MG63 (cell line): ENCODE measurements around the gene TSPAN12. TPM values are rescaled to one million over a fixed set of nuclear protein-coding genes. Genes with fewer than 3 reads are reported as not detected.
A peak's percentile ranks its signal among the peaks of the same experiment; 100 is the strongest.
"Not testable (repeated sequence)": the region's sequence is repeated elsewhere in the genome, so short reads cannot be mapped to it uniquely, and the experiment has no call there.

ENCODE experiments used
- DNase-seq: peaks from one replicate; pipeline ENCODE4 v3.0.0-alpha.2; 2020
- H3K27me3 ChIP-seq: fragments of 250-450 bp; sonication (Bioruptor Pico); 2 replicates; pipeline ENCODE4 v1.5.1; 2020; ENCODE audit warnings: mild to moderate bottlenecking, moderate library complexity
- H3K36me3 ChIP-seq: fragments of 250-450 bp; sonication (Bioruptor Pico); 2 replicates; pipeline ENCODE4 v1.5.1; 2020; ENCODE audit warnings: mild to moderate bottlenecking, moderate library complexity
- H3K4me3 ChIP-seq: fragments of 250-450 bp; sonication (Bioruptor Pico); 2 replicates; pipeline ENCODE4 v1.5.1; 2020; ENCODE audit warnings: mild to moderate bottlenecking, moderate library complexity
- H3K9me3 ChIP-seq: fragments of 250-450 bp; sonication (Bioruptor Pico); 2 replicates; pipeline ENCODE4 v1.5.1; 2020; ENCODE audit warnings: mild to moderate bottlenecking, moderate library complexity
- total RNA-seq: library from RNA; depleted of rRNA; stranded (reverse); fragments of >200 nt; shearing (Covaris generic); gene quantifications from 2 replicates; pipeline ENCODE4 v1.2.3, GENCODE V29; 2014; ENCODE audit warnings: low replicate concordance; rRNA removed

The TSPAN12 gene
- total RNA-seq, result 3.1 TPM in 1 of 2 replicates, not detected in the other

DNA sequence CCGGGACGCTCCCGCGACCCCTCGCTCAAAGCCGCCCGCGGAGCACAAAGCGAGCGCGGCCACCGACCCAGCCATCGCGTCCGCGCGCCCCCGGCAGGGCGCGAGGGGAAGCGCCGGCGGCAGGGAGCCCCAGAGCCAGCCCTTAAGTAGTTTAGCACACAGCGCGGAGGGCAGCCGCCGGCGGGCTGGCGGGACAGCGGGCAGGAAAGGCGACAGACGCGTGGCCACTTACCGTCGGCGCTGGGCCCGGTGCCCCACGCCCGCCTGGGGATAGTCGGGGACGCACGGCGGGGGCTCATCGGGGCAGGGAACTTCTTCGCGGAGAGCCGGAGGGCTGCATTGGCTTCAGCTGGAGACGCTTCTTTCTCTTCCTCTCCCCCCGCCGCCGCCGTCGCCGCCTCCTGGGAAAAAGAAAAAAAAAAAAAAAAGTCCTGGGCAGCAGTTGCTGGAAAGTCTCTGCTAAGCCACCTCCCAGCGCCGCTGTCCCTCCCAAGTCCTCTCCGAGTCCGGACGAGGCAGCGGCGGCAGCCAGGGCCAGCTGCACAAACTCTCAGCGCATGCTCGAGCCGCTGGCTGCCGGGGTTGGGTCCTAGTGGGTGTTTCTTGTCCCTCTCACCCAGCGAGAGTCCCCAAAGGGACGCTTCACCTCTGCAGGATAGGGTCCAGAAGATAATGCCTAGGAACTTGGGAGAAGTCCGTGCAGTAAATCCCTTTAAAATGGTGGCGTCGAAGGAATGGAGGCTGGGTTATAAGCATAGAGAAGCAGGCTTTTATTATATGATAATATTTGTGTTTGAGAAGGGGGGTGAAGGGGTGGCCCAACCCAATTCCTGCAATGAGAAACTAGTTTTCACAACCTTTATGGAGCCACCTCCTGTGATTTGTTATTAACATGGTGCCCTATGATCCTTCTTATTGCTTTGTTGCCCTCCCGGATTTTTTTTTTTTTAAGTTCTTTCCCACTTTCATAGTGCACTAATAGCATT is at the start of gene TSPAN12:
Gene TSPAN12, minus strand, starts transcription at position 557 of the 986 bp plus-strand sequence. CDS start 1,381 bp downstream, outside the sequence.
- Histone ChIP-seq H3K4me3 (peak within 1 kb of the TSS; percentile 67), H3K27me3 (no peaks in the 10 kb centered on the region), H3K9me3 (no peaks in the 10 kb centered on the region), H3K36me3 (no peaks in the 10 kb centered on the region)
- DNase-seq, result peak; percentile 63

- Histone ChIP-seq H3K36me3 (no peaks in the 10 kb centered on the region), H3K4me3 (no peak overlapping the region), H3K27me3 (no peaks in the 10 kb centered on the region)
Measured at GRCh38 chr7:120898715-120899499, 41.0 kb upstream of the TSPAN12 start.

GRCh38 chr7:120895253-120895652 is 37.3 kb upstream of the TSPAN12 start:
- not testable (repeated sequence) for H3K36me3 ChIP-seq, H3K9me3 ChIP-seq, DNase-seq, H3K27me3 ChIP-seq, H3K4me3 ChIP-seq

More at GRCh38 chr7:120898715-120899499, 41.0 kb upstream of the TSPAN12 start:
- no peak for DNase-seq
- H3K9me3 ChIP-seq, result no peaks in the 10 kb centered on the region

GRCh38 chr7:120885602-120886001 is 27.7 kb upstream of the TSPAN12 start:
- not testable (repeated sequence) for H3K4me3 ChIP-seq, H3K27me3 ChIP-seq, H3K36me3 ChIP-seq, H3K9me3 ChIP-seq, DNase-seq

DNA sequence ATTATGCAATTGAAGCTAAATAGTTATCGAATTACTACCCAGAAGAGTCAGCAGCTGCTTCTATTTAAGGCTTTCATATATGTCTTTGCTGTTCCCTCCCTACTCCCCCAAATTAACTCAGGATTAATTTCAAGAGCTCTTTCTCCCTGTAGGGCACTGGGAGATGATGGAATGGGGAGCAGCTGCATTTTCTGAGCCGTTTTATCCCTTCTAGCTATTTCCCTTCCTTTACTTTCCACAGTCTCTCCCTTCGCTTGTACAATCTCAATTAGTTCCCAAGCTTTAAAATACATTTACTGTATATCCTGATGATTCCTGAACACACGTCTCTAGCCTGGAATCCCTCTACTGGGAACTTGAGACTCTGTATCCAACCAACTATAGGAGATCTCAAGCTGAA is 19.8 kb upstream of the TSPAN12 start:
- Histone ChIP-seq H3K4me3 (no peak overlapping the region), H3K9me3 (no peaks in the 10 kb centered on the region), H3K36me3 (no peaks in the 10 kb centered on the region), H3K27me3 (no peaks in the 10 kb centered on the region)
- DNase-seq, result no peak

- Histone ChIP-seq H3K4me3 (no peak overlapping the region), H3K27me3 (no peaks in the 10 kb centered on the region), H3K36me3 (no peaks in the 10 kb centered on the region), H3K9me3 (no peaks in the 10 kb centered on the region)
- no peak for DNase-seq
Measured at GRCh38 chr7:120876922-120877321, 19.0 kb upstream of the TSPAN12 start.

GRCh38 chr7:120874722-120875121 is 16.8 kb upstream of the TSPAN12 start:
- H3K36me3 ChIP-seq, result no peaks in the 10 kb centered on the region
- H3K9me3 ChIP-seq, result no peaks in the 10 kb centered on the region
- no peak overlapping the region for H3K4me3 ChIP-seq
- H3K27me3 ChIP-seq, result no peaks in the 10 kb centered on the region
- DNase-seq, result no peak

GRCh38 chr7:120874016-120874415 is 16.1 kb upstream of the TSPAN12 start:
- Histone ChIP-seq H3K27me3 (no peaks in the 10 kb centered on the region), H3K4me3 (no peak overlapping the region), H3K9me3 (no peaks in the 10 kb centered on the region), H3K36me3 (no peaks in the 10 kb centered on the region)
- DNase-seq, result no peak

- no peak overlapping the region for H3K4me3 ChIP-seq
- no peaks in the 10 kb centered on the region for H3K27me3 ChIP-seq
- no peak for DNase-seq
- no peaks in the 10 kb centered on the region for H3K9me3 ChIP-seq
- no peaks in the 10 kb centered on the region for H3K36me3 ChIP-seq
Measured at GRCh38 chr7:120873401-120873800, 15.5 kb upstream of the TSPAN12 start.

DNA sequence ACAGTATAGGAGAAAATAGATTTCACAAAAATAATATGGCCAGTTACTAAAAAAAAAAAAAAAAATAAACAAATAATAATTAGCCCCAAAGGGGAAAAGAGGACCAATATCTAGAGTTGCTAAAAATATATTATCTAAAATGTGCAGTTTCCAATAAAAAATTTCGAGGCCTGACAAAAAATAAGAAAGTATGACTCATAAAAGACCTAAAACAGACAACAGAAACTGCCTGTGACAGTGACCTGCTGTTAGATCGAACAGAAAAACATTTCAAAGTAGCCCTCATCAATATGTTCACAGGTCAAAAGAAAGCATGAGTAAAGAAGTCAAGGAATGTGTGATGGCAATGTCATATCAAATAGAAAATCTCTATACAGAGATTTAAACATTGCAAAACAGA is 11.8 kb upstream of the TSPAN12 start:
- no peaks in the 10 kb centered on the region for H3K27me3 ChIP-seq
- no peaks in the 10 kb centered on the region for H3K9me3 ChIP-seq
- no peaks in the 10 kb centered on the region for H3K36me3 ChIP-seq
- H3K4me3 ChIP-seq, result no peak overlapping the region
- no peak for DNase-seq

GRCh38 chr7:120867932-120868331 is 10.0 kb upstream of the TSPAN12 start:
- no peaks in the 10 kb centered on the region for H3K36me3 ChIP-seq

DNA sequence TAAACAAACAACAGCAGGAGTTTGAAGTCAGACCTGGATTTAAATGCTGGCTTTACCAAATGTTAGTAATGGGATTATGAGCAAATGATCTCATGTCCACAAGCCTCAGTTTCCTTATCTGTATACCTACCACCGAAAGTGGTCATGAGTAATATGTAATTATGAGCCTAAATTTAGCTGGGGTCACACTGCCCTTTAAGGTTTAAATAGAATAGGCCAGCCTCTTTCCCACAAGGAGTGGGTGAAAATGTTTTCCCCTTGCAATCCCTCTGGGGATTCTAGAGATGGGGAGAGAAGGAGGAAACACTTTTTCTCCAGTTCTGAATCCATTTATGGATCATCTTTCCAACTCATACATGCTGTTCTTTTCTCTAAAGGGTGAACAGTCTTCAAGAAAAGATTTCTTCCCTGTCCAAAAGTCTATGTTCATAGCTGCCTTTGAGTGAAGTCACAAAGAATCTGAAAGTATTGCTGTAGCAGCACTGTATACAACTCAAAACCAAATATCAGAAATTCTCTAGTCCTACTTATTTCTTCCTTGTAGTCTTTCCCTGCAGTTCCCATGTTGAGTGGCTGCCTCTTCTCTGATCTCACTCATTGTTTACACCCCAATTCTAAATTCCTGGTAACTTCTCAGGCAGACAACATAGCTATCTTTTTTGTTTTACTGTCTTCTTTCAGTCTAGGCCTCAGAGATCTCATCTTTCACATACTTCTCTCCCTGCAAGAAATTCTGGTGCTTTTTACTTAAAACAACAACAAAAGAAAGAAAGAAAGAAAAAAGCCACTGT is 7.4 kb upstream of the TSPAN12 start:
- H3K36me3 ChIP-seq, result no peaks in the 10 kb centered on the region
- no peak for DNase-seq
- H3K27me3 ChIP-seq, result no peaks in the 10 kb centered on the region
- no peaks in the 10 kb centered on the region for H3K9me3 ChIP-seq
- H3K4me3 ChIP-seq, result no peak overlapping the region

More at GRCh38 chr7:120867932-120868331, 10.0 kb upstream of the TSPAN12 start:
- Histone ChIP-seq H3K4me3 (no peak overlapping the region), H3K9me3 (no peaks in the 10 kb centered on the region), H3K27me3 (no peaks in the 10 kb centered on the region)
- peak; percentile 51 for DNase-seq

DNA sequence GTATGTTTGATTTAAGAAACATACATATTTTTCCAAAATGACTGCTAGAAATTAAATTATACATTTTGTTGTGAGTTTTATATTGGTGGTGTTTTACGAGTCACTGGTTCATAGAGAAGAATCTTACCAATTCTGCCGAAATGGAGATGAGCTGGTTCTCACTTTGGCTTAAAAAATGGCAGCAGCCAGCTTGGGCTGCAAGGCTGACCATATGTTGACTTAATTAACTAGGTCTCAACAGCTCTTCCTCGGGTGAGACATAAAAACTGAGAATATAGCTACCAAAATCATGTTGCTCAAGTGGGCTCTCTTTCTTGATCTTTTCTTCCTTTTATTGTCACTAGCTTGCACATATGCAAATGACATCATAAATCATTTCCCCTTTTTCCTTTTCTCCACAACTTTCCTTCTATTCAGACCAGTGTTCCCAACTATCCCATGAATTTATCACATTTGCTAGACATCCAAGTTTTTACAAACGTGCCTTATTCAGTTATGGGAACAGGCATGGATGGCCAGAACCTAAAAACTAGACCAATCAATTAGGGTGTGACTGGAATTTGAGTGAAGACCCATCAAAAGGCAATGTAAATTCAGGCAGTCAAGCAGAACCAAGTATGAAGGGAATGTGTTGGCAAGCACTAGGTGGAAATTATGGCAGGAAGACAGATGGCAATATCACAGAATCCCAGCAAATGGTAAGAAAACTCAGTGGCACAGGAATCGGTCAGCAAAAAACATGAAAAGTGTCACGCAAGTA is 6.4 kb upstream of the TSPAN12 start:
- Histone ChIP-seq H3K27me3 (no peaks in the 10 kb centered on the region), H3K4me3 (no peak overlapping the region), H3K36me3 (no peaks in the 10 kb centered on the region), H3K9me3 (no peaks in the 10 kb centered on the region)
- DNase-seq, result no peak

GRCh38 chr7:120862987-120863590 is 5.1 kb upstream of the TSPAN12 start:
- H3K27me3 ChIP-seq, result no peaks in the 10 kb centered on the region
- H3K4me3 ChIP-seq, result no peak overlapping the region
- H3K9me3 ChIP-seq, result no peaks in the 10 kb centered on the region
- DNase-seq, result no peak
- no peaks in the 10 kb centered on the region for H3K36me3 ChIP-seq

- no peak for DNase-seq
- Histone ChIP-seq H3K36me3 (no peaks in the 10 kb centered on the region), H3K27me3 (no peaks in the 10 kb centered on the region), H3K4me3 (no peak overlapping the region), H3K9me3 (no peaks in the 10 kb centered on the region)
Measured at GRCh38 chr7:120860156-120860555, 2.2 kb upstream of the TSPAN12 start.
